GM18517 (cell line): ENCODE measurements around the gene LRRC10.

ENCODE experiments used
- ATAC-seq: cut with Tn5 transposase; IDR thresholded peaks from one replicate; pipeline ENCODE4 v1.9.1; 2021; ENCODE audit warnings: mild to moderate bottlenecking, moderate library complexity; ENCODE audit not compliant: unreplicated experiment

The LRRC10 gene

GRCh38 chr12:69570545-69571399 is 39.9 kb downstream of the LRRC10 start:
- peak; percentile 74 for ATAC-seq

- ATAC-seq: no peak
Observed at GRCh38 chr12:69570000-69570516, 40.6 kb downstream of the LRRC10 start.

GRCh38 chr12:69569236-69569635 is 41.5 kb downstream of the LRRC10 start:
- ATAC-seq: no peak

- ATAC-seq: no peak
Observed at GRCh38 chr12:69566603-69567002, 44.1 kb downstream of the LRRC10 start.

GRCh38 chr12:69563166-69563762 is 47.4 kb downstream of the LRRC10 start:
- ATAC-seq: no peak
